Left cardiac atrium (tissue), 4 donors: ENCODE results near the gene YDJC. TPM values are rescaled to one million over a fixed set of nuclear protein-coding genes. Genes with fewer than 3 reads are reported as not detected.
"Not testable (repeated sequence)": the region's sequence is repeated elsewhere in the genome, so short reads cannot be mapped to it uniquely, and the experiment has no call there.

ENCODE experiments used
- ATAC-seq, 2 donors: fragments of 200-7000 bp; cut with Tn5 transposase; one replicate each; pipeline ENCODE4 v1.9.1; 2020; ENCODE audit warnings: mild to moderate bottlenecking in 2 of 2, moderate library complexity in 2 of 2
- DNase-seq: peaks from one replicate; pipeline ENCODE4 v3.0.0-alpha.2; 2020
- intact Hi-C, 2 donors: fragments of 100-400 bp; cut with DNase I; formaldehyde crosslinking; loops; one replicate each; pipeline versions ENCODE4 v1.14.1 to v1.15.1; 2022 to 2023
- total RNA-seq, 2 donors: library from RNA; stranded (reverse); fragmentation: NEBNext Ultra II Directional; extraction: Animal tissue kit (Norgen Biotek cat#: 25700); gene quantifications; one replicate each; pipeline ENCODE4 v1.2.1, GENCODE V29; 2021
- donor health status: DM: no; HTN: yes; CAD: no.
- donor health status: DM: no; HTN: yes; CAD: no; lungs with severe emphysema.
- donor health status: DM: yes; HTN: yes; CAD: no.
- donor health status: Dilated cardiomyopathy.

The YDJC gene
- total RNA-seq, 2 donors from 2014 or later: 5.7 to 6.4 TPM

DNA sequence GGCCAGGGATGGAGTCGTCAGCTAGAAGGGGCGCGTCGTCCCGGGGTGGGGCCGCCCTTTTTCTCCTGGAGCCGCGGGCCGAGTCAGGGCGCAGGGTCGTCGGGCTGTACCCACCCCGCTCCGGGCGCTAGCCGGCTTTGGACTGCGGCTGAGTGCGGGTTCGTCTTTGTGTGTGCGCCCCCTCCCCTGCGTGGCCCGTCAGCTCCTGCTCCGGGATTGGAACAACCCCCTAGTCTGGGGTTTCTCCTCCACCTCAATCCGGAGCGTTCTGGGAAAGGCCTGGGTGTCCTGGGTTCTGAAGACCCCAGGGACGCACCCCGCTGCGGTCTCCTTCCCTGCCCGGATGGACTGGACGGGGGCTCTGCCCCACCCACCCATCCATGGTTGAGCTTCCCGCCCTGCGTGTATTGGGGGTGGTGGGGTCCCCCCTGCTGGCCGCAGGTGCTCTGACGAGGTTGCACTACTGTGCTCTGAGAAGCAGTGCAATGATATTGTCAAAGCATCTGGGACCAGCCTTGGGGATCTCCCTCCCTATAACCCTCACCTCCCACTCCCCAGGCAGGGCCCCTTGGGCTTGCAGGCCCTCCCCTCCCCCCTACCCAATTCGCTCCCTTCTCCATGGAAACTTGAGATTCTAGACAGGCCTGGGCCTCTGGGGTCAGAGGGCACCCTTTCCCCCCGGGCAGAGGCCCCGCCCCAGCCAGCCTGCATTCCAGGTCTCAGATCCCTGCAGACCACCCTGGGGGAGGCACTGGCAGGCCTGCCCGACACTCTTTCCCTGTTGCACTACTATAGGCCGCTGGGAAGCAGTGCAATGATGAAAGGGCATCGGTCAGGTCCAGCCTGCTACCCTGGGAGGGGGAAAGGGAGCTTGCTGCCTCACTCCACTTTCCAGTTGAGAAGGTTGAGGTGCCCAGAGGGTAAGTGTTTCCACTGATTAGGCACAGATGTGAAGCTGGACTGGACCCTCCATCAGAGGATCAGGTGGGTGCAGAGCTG, 23.0 kb upstream of the YDJC start:
- DNase-seq (no peak), ATAC-seq (no peak)
- intact Hi-C loops: no loop called here

DNA sequence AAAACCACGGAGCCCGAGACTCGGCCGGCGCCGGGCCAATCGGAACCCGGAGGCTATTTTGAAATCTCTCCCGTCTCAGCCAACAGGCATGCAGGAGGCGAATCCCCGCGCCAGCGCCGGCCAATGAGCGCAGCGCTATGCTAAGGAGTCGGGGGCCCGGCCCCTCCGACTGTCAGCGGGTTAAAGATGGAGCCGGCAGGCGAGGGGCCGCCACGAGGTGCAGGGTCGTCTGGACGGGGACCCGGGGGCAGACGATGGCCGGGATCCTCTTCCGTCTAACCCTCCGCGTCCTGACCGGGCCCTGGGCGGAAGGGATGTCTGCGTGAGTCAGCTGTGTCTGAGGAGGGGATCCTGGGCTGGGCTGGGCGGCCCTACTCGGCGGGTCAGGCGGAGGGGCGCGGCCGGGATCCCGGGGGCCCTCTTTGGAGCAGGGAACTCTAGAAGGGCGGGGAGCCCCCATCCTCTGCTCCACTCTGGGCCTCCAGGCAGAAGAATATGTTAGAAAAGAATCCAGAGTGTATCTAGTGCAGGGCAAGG, 22.3 kb upstream of the YDJC start:
- DNase-seq (peak; percentile 91), ATAC-seq (peak; percentile 95 to 97)
- intact Hi-C loops: no loop called here

DNA sequence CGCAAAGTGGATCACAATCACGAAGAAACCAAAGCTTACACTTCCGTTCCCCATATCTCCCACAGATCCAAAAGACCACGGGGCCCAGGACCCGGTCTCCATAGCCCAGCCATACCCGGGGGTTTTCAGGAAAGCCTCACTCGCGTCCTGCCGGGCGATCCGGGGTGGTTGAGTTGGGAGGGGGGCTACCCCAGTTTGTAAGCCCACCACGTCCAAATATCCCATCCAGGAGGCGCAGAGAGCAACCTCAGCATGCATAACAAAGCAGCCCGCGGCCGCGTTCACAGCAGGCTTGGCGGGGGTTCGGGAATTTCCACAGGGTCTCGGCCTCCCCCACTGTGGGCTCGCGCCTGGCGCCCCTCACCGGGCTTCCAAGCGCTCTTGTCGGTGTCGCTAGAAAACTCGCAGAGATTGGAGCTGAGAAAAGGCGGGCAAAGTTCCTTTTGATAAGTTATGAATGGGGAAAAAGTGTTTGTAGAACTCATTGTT, 21.7 kb upstream of the YDJC start:
- intact Hi-C loops: no loop called here
- DNase-seq: peak; percentile 37
- ATAC-seq: peak; percentile 6 to 22

DNA sequence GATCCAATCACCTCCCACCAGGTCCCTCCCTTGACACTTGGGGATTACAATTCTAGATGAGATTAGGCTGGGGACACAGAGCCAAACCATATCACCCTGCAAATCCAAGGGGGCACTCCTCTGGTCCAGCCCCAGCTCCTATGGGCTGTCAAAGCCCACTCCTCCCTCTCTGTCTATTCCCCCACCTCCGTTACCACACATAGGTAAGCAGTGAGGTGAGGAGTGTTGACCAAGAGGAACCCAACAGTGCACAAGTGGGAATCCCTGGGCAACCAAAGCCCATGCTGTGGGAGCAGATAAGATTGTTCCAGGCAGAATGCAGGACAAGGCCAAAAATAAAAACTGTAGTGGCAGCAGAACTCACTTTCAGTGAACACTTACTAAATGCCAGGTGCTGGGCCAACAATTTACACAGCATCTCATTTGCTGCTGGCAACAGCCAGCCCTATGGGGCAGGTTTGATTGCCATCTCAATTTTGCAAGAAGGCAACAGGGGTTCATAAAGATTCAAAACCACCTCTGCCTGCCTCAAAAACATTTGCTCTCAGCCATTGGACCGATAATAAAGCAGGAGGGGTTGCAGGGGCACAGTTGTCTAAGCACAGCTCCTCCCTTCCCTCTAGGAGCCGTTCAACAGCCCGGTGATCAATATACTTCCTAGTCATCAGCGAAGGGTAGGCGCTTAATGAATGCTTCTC, 21.1 kb upstream of the YDJC start:
- intact Hi-C loops: no loop called here
- no peak for ATAC-seq
- DNase-seq: no peak

DNA sequence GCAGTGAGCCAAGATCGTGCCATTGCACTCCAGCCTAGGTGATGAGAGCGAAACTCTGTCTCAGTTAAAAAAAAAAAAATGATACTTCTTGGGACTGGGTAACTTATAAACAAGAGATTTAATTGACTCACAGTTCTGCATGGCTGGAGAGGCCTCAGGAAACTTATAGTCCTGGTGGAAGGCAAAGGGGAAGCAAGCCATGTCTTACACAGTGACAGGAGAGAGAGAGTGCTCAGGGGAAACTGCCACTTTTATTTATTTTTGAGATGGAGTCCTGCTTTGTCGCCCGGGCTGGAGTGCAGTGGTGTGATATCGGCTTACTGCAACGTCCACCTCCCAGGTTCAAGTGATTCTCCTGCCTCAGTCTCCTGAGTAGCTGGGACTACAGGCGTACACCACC, 20.5 kb upstream of the YDJC start:
- intact Hi-C loops: no loop called here
- ATAC-seq (no peak), DNase-seq (no peak)

DNA sequence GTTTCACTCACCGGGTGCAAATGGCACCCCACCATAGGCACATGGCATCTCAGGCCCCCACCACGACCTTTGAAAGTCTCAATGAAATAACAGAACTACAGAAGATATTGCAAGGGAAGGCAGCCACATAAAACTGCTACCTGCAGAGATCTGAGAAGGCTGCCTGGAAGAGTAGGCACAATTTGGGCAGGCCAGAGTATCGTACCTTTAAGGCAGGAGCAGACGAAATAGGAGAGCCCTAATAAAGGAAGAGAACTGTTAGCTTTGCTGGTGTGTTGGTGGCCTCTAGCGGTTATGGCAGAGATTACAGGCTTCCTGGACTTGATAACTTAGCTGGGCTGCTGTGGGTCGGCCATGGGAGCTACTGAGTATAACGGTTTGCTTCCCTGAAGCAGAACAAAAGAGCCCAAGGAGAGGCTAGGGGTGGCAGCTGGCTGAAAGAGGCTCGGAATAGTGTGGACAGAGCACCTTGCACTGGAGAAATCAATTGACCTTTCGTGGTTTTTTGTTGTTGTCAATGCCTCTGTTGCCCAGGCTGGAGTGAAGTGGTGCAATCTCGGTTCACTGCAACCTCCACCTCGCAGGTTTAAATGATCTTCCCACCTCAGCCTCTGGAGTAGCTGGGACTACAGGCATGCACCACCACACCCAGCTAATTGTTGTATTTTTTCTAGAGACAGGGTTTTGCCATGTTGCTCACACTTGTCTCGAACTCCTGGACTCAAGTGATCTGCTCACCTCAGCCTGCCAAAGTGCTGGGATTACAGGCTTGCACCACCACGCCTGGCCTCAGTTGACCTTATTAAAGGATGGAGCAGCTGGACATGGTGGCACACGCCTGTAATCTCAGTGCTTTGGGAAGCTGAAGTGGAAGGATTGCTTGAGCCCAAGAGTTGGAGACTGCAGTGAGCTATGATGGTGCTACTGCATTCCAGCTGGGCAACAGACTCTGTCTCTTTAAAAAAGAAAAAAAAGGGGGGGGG, 17.1 kb upstream of the YDJC start:
- intact Hi-C loops: no loop called here
- DNase-seq (peak; percentile 76), ATAC-seq (peak in 1 of 2 donors; percentile 16)

DNA sequence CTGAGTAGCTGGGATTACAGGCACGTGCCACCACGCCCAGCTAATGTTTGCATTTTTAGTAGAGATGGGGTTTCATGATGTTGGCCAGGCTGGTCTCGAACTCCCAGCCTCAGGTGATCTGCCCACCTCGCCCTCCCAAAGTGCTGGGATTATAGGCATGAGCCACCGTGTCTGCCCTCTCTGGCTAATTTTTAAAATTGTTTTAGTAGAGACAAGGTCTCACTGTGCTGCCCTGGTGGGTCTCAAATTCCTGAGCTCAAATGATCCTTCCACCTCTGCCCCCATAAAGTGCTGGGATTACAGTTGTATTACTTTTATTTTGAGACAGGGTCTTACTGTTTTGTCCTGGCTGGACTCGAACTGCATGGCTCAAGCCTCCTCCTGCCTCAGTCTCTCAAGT, 15.7 kb upstream of the YDJC start:
- ATAC-seq, intact Hi-C loops, DNase-seq: not testable (repeated sequence)

DNA sequence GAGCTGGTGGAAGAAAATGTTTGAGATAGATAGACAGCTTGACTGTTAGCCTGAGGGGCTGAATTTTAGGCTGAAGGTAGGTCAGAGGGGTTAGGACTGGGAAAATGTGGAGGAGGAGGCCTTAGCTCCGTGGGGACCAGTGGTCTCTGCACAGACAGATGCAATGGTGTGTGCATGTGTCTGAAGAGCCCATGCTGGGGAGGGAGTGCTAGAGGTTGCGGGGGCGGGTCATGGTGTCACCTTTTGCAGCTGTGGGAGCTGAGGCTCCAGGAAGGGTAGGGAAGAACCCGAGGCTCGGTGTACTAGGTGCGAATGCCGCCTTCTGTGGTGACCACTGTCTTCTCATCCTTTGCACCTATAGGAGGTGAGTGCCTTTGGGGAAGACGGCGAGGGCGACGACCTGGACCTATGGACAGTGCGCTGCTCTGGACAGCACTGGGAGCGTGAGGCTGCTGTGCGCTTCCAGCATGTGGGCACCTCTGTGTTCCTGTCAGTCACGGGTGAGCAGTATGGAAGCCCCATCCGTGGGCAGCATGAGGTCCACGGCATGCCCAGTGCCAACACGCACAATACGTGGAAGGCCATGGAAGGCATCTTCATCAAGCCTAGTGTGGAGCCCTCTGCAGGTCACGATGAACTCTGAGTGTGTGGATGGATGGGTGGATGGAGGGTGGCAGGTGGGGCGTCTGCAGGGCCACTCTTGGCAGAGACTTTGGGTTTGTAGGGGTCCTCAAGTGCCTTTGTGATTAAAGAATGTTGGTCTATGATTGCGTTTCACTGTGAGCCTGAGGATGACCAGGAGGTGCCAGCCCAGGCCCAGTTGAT, 13.9 kb upstream of the YDJC start:
- ATAC-seq (no peak), DNase-seq (no peak)
- intact Hi-C loops: no loop called here

DNA sequence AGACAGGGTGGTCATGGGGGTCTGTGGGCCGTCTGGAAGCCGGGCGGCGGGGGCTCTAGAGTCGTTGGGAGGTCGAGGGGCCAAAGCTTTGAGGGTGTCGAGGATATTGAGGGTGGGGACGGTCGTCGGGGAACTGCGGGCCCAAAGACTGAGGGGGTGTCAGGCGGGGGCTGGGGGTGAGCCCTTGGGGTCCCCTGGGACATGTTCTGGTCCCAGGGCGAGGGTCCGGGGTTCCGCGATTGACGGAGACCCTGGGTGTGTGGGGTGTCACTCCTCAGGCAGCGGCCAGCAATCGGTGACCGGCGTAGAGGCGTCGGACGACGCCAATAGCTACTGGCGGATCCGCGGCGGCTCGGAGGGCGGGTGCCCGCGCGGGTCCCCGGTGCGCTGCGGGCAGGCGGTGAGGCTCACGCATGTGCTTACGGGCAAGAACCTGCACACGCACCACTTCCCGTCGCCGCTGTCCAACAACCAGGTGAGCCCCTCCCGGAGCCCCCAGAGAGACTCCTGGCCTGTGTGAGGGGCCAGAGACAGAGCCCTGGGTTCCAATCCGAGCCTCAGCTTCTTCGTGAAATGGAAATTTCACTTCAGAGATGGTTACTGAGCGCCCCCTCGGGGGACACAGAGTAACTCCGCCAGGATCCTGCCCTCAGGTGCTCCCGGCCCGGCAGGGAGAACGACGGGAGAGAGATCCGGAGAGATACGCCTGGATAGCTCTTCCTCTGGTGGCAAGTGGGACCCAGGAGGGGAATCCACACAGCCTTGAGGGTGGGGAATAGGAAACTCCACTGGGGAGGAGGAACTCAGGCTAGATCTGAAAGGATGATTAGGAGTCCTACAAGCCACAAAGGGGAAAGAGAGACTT, 13.0 kb upstream of the YDJC start:
- DNase-seq (peak; percentile 47), ATAC-seq (peak in 1 of 2 donors; percentile 12)
- intact Hi-C loops: no loop called here

DNA sequence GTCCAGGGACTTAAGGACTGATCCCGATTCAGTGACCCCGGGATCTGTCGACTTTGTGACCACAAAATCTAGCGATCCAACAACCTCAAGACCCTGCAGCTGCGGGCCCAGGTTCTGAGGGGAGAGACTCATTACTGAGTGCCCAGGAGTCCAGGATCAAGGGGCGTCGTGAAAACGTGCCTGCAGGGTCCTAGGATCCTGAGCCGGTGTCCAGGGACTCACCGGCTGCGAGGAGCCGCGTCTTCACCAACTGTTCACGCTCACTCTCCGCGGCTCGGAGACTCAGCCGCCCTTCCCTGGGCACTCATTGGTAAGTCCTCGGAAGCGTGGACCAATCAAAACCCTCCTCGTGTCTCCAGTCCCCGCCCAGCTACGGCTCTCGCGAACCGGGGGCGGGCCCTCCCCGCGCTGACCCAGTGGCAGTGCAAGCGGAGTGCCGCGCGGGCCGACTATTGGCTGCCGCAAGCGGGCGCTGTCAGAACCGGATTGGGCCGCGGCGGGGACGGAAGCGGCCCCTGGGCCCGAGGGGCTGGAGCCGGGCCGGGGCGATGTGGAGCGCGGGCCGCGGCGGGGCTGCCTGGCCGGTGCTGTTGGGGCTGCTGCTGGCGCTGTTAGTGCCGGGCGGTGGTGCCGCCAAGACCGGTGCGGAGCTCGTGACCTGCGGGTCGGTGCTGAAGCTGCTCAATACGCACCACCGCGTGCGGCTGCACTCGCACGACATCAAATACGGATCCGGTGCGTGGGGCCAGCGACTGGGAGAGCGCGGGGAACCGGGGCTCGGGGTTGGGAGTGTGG, 12.2 kb upstream of the YDJC start, which contains the start of gene SDF2L1:
Gene SDF2L1 (plus strand): TSS at position 514 of the 795 bp plus-strand sequence. CDS start 35 bp downstream, at position 549.
- ATAC-seq: peak; percentile 100
- peak; percentile 98 for DNase-seq
- intact Hi-C loops: no loop called here

DNA sequence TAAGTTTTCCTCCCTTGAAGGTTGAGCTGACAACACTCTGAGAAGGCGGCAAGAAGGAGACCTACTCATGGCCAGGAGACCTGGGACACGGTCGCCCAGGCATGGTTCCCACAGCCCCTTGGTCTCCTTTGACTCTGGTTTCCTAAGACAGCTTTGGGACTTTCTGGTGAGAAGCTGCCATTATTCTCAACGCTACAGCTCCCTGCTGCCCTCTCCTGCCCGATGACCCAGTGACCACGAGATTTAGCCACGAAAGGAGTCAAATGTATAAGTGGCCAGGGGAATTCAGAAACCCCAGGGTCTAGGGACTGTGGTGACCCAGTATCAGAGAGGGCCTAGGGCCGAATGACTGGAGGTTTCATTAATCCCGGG, 11.6 kb upstream of the YDJC start:
- ATAC-seq (peak; percentile 34 to 53), DNase-seq (peak; percentile 56)
- intact Hi-C loops: no loop called here

DNA sequence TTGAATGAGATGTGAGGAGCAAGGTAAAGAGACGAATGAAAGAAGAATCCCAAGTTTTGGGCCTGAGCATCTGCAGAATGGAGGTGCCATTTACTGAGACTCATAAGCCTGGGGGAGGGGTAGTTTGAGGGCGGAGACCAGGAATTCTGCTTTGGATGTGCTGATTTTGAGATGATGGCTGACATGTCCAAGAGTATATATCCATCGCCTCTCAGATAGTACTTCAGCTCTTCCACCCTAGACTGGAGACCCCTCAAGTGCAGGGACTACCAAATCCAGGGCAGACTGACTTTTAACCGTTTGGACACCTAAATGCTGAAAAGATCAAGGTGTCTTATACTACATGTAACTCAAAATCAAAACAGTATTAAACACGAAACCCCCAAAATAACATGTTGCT, 11.0 kb upstream of the YDJC start:
- ATAC-seq: no peak
- DNase-seq: no peak
- intact Hi-C loops: no loop called here

DNA sequence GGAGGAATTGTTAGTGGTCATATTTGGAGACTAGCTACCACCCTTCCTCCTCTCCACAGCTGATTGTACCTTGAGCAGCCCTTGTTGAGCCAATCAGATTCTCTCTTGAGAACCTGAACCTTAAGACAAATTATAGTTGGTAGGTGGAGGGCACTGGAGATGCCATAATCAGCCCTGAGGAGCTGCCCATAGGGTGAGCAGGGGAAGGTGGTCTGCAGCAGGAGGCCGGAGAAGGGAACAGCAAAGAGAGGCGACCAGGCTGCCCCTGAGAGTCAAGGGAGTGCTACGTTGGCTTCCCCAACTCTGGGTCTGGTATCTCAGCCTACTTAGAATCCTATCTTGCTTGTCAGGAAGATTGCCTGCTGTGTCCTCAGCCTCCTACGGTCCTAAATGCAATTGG, 9.5 kb upstream of the YDJC start:
- intact Hi-C loops: no loop called here
- ATAC-seq (no peak), DNase-seq (no peak)

DNA sequence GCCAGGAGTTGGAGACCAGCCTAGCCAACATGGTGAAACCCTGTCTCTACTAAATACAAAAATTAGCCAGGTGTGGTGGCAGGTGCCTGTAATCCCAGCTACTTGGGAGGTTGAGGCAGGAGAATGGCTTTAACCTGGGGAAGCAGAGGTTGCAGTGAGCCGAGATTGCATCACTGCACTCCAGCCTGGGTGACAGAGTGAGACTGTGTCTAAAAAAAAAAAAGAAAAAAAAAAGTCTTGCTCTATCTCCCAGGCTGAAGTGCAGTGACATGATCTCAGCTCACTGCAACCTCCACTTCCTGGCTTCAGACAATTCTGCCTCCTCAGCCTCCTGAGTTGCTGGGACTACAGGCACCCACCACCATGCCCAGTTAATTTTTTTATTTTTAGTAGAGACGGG, 7.6 kb upstream of the YDJC start:
- intact Hi-C loops, ATAC-seq, DNase-seq: not testable (repeated sequence)

DNA sequence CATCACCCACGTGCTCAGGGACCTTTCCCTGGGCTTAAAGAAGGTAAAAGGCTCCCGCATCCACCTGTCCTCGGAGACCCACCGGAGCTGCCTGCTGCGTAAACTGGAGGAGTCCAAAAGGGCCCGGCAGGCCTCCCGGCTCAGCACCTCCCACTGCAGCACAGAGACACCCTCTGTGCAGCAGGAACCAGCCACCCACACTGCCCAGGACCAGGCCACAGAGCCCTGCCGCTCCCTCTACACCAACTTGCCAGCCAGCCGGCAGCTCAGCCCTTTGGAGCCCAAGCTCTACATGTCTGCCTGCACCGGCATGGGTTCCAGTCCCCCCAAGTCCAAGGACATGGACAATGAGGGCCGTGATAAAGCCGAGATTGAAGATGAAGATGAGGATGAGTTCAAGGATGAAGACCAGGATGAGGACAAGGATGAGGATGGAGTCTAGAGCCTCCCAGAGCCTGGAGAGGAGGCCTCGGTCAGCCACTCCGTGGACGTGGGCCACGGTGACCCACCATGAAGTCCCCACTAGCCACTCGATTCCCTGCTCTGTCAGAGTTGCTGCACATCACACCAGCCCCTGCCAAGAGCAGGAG, 6.9 kb upstream of the YDJC start:
- ATAC-seq: no peak
- intact Hi-C loops: no loop called here

More for the DNA sequence above, 6.9 kb upstream of the YDJC start:
- DNase-seq: no peak
